Erythroblast (primary cell): ENCODE data around the gene EML1.

Source experiments
- GATA1 ChIP-seq: IDR thresholded peaks from 2 replicates; pipeline ENCODE4 v1.6.1; 2011; ENCODE audit warnings: low read depth, mild to moderate bottlenecking, control low read depth, low read length, moderate library complexity
- POLR2A ChIP-seq: IDR thresholded peaks from 2 replicates; pipeline ENCODE4 v1.6.1; 2011; ENCODE audit warnings: mild to moderate bottlenecking, low read length

GRCh38 chr14:99863059-99863458 is 69.8 kb downstream of the EML1 start:
- TF ChIP-seq POLR2A: no peak
- TF ChIP-seq GATA1: no peak
